GM20000 (cell line): ENCODE measurements around the gene RASAL3.

Source experiments
- DNase-seq: peaks from one replicate; pipeline ENCODE4 v3.0.0; 2012; ENCODE audit warnings: low spot score
- TF ChIP-seq, protein P1 (sequence below): IDR thresholded peaks from 2 replicates; pipeline ENCODE4 v1.5.1; 2012; ENCODE audit warnings: mild to moderate bottlenecking, control low read depth; ENCODE audit errors: extremely low read depth, missing control alignments

RASAL3 gene

GRCh38 chr19:15445227-15445605 is 19.1 kb downstream of the RASAL3 start:
- DNase-seq: no peak
- TF ChIP-seq, protein P1, sequence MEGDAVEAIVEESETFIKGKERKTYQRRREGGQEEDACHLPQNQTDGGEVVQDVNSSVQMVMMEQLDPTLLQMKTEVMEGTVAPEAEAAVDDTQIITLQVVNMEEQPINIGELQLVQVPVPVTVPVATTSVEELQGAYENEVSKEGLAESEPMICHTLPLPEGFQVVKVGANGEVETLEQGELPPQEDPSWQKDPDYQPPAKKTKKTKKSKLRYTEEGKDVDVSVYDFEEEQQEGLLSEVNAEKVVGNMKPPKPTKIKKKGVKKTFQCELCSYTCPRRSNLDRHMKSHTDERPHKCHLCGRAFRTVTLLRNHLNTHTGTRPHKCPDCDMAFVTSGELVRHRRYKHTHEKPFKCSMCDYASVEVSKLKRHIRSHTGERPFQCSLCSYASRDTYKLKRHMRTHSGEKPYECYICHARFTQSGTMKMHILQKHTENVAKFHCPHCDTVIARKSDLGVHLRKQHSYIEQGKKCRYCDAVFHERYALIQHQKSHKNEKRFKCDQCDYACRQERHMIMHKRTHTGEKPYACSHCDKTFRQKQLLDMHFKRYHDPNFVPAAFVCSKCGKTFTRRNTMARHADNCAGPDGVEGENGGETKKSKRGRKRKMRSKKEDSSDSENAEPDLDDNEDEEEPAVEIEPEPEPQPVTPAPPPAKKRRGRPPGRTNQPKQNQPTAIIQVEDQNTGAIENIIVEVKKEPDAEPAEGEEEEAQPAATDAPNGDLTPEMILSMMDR: no peak

- TF ChIP-seq, protein P1: no peak
- no peak for DNase-seq
Measured at GRCh38 chr19:15444505-15445226, 19.7 kb downstream of the RASAL3 start.

DNA sequence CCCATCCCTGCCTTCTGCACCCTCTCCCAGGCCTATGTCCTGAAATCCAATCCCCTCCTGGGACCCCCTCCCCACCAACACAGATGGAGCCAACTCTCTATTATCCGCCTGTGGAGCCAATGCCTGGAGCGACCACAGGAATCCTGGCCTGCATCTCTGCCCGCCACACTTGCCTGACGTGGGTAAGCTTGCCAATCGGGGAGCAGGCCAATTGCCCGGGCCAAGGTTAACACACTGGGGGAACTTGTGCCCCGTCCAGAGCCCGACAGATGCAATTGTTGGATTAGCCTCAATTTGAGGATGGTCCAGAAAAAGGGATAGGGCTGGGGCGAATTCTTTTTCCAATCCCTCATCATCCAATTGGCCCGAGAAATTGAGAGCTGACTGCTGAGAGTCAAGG is 20.5 kb downstream of the RASAL3 start:
- TF ChIP-seq, protein P1: no peak
- no peak for DNase-seq

GRCh38 chr19:15443325-15443724 is 21.0 kb downstream of the RASAL3 start:
- TF ChIP-seq, protein P1: no peak
- DNase-seq: no peak

DNA sequence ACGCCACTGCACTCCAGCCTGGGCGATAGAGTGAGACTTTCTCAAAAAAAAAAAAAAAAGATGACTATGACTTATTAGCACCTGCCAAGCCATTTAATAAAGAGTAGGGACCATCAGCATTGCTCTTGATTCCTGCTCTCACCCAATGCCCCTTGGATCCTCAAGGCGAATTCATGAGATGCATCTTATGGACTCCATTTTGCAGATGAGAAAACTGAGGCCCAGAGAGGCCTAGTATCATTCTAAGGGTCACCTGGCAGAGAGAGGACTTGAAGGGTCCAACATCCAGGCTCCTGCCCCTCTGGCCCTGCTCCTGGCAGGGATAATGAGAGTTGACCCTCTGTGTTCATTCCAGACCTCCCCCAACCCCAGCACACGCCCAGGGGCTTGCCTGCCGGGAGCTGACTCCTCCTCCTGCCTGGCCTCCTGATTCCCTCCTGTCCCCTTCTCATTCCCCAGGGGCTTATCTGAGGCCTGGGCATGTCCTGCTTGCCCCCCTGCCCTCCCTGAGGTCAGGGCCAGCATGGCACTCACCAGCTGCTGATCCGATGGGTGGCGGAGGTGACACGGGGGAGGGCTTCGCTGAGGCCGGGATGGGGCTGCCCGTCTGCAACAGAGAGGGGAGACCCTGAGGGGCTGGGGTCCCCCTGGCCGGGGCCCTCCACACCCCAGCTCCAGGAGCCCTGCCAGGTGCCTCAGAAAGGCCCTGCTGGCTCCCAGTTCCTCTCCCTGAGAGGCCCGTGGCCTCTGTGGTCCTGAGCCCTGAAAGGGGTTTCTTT is 22.0 kb downstream of the RASAL3 start:
- TF ChIP-seq, protein P1: no peak
- DNase-seq: no peak

- no peak for DNase-seq
- TF ChIP-seq, protein P1: no peak
Measured at GRCh38 chr19:15441317-15441716, 23.0 kb downstream of the RASAL3 start.
